DOHH2 (cell line): ENCODE measurements around the gene MTURN.

Experiments
- H3F3A ChIP-seq: fragments of 200-600 bp; sonication (generic), shearing (Covaris generic); 2 replicates; pipeline ENCODE4 v1.6.0; 2016; ENCODE audit warnings: antibody characterized with exemption, mild to moderate bottlenecking; ENCODE audit not compliant: control insufficient read depth, insufficient read depth
- H3K27ac ChIP-seq: fragments of 200-600 bp; sonication (generic); 2 replicates; pipeline ENCODE4 v1.5.1; 2014; ENCODE audit warnings: low read depth, mild to moderate bottlenecking, low read length, moderate library complexity
- H3K27me3 ChIP-seq: fragments of 200-600 bp; sonication (generic); 2 replicates; pipeline ENCODE4 v1.6.1; 2014; ENCODE audit warnings: mild to moderate bottlenecking, low read length, mixed read lengths; ENCODE audit not compliant: control insufficient read depth
- H3K36me3 ChIP-seq: fragments of 200-600 bp; sonication (generic); 2 replicates; pipeline ENCODE4 v1.6.1; 2014; ENCODE audit warnings: mild to moderate bottlenecking, low read length, moderate library complexity, mixed read lengths; ENCODE audit not compliant: control insufficient read depth
- H3K4me1 ChIP-seq: fragments of 200-600 bp; sonication (generic); 2 replicates; pipeline ENCODE4 v1.6.1; 2014; ENCODE audit warnings: mild to moderate bottlenecking, low read length, mixed read lengths; ENCODE audit not compliant: control insufficient read depth
- H3K4me2 ChIP-seq: fragments of 200-600 bp; sonication (generic); 2 replicates; pipeline ENCODE4 v1.6.0; 2014; ENCODE audit warnings: mild to moderate bottlenecking, low read length, moderate library complexity
- H3K4me3 ChIP-seq: fragments of 200-600 bp; sonication (generic); 2 replicates; pipeline ENCODE4 v1.5.1; 2014; ENCODE audit warnings: mild to moderate bottlenecking, low read length, mixed read lengths
- H3K79me2 ChIP-seq: fragments of 200-600 bp; sonication (generic); 2 replicates; pipeline ENCODE4 v1.6.1; 2014; ENCODE audit warnings: mild to moderate bottlenecking, low read length, mixed read lengths; ENCODE audit not compliant: control insufficient read depth
- H3K9me2 ChIP-seq: fragments of 200-600 bp; sonication (generic); replicated peaks from 2 replicates; pipeline ENCODE4 v1.6.1; 2014; ENCODE audit warnings: mild to moderate bottlenecking, low read length, mixed read lengths; ENCODE audit not compliant: control insufficient read depth
- H3K9me3 ChIP-seq: fragments of 200-600 bp; sonication (generic); 2 replicates; pipeline ENCODE4 v1.6.1; 2014; ENCODE audit warnings: antibody characterized with exemption, low read length, mixed read lengths; ENCODE audit not compliant: control insufficient read depth, insufficient read depth
- H4K20me1 ChIP-seq: fragments of 200-600 bp; sonication (generic); 2 replicates; pipeline ENCODE4 v1.6.0; 2014; ENCODE audit warnings: low read depth, mild to moderate bottlenecking, antibody characterized with exemption, low read length, moderate library complexity; ENCODE audit not compliant: control insufficient read depth, insufficient read depth
- EZH2phosphoT487 ChIP-seq: fragments of 200-600 bp; sonication (generic); IDR thresholded peaks from 2 replicates; pipeline ENCODE4 v1.6.1; 2017; ENCODE audit warnings: borderline replicate concordance, mild to moderate bottlenecking, antibody characterized with exemption, low read length, moderate library complexity, mixed read lengths
- TF ChIP-seq, protein P1 (sequence below): fragments of 200-600 bp; sonication (generic); IDR thresholded peaks from one replicate; pipeline ENCODE4 v1.5.1; 2014; ENCODE audit warnings: antibody characterized with exemption, mild to moderate bottlenecking, low read depth, low read length; ENCODE audit not compliant: poor library complexity, severe bottlenecking

MTURN gene

DNA sequence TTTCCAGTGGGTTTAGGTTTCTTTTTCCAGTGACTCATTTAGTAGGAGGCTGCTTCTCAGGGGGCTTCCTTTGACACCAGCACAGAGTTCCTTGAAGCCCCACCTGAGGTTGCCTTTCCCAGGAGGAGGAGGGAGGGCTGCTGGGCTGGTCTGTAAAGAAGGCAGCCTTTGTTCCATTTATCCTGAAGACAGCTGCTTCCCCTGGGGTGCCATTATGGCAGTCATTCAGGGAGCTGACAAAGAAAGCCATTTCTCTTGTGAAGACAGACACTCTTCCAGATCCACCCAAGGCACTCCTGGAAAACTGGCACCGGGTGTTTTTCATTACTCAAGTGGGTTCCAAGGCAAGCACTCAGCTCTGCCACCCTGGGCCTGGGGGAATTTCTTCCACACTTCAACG lies 54.0 kb downstream of the MTURN start:
- H3K4me1 ChIP-seq = peaks cover 12% of the 10 kb centered on the region
- TF ChIP-seq, protein P1, sequence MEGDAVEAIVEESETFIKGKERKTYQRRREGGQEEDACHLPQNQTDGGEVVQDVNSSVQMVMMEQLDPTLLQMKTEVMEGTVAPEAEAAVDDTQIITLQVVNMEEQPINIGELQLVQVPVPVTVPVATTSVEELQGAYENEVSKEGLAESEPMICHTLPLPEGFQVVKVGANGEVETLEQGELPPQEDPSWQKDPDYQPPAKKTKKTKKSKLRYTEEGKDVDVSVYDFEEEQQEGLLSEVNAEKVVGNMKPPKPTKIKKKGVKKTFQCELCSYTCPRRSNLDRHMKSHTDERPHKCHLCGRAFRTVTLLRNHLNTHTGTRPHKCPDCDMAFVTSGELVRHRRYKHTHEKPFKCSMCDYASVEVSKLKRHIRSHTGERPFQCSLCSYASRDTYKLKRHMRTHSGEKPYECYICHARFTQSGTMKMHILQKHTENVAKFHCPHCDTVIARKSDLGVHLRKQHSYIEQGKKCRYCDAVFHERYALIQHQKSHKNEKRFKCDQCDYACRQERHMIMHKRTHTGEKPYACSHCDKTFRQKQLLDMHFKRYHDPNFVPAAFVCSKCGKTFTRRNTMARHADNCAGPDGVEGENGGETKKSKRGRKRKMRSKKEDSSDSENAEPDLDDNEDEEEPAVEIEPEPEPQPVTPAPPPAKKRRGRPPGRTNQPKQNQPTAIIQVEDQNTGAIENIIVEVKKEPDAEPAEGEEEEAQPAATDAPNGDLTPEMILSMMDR = no peak
- no peak for TF ChIP-seq EZH2phosphoT487
- H3K27ac ChIP-seq = no peak overlapping the region

DNA sequence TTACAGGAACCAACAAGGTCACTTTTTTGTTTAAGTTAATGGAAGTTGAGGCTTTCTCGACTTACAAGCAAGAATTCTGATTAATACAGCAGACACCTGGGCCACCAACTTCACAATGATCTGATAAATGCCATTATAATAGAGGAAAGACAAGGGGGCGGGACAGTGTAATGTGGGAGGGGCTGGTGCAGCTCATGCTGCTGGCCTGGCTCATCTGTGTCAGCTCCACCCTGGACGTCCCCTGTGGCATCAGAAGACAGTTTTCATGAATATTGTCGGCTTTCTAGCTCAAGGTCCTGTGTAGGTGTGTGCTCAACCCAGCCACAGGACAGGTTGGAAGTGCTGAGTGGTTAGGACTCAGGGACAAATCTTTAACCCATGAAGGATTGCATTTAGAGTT lies 57.0 kb downstream of the MTURN start:
- H3K4me1 ChIP-seq = peaks cover 6% of the 10 kb centered on the region; the same call in 1 of the 2 replicates
- no peaks in the 10 kb centered on the region for H3K9me2 ChIP-seq
- no peaks in the 10 kb centered on the region for H3K36me3 ChIP-seq
- no peaks in the 10 kb centered on the region for H4K20me1 ChIP-seq
- no peak overlapping the region for H3K27ac ChIP-seq
- no peak overlapping the region for H3K4me2 ChIP-seq
- H3K4me3 ChIP-seq = no peak overlapping the region
- H3F3A ChIP-seq = no peaks in the 10 kb centered on the region
- peaks cover 64% of the 10 kb centered on the region for H3K9me3 ChIP-seq
- TF ChIP-seq, protein P1 = no peak
- no peak for TF ChIP-seq EZH2phosphoT487
- H3K79me2 ChIP-seq = no peaks in the 10 kb centered on the region
- no peaks in the 10 kb centered on the region for H3K27me3 ChIP-seq

More for the DNA sequence above, 54.0 kb downstream of the MTURN start:
- Histone ChIP-seq H3K4me3 (no peak overlapping the region), H3K4me2 (no peak overlapping the region), H3K79me2 (no peaks in the 10 kb centered on the region), H3K27me3 (no peaks in the 10 kb centered on the region), H3F3A (no peaks in the 10 kb centered on the region), H3K36me3 (no peaks in the 10 kb centered on the region), H3K9me2 (no peaks in the 10 kb centered on the region), H3K9me3 (peaks cover 37% of the 10 kb centered on the region), H4K20me1 (no peaks in the 10 kb centered on the region)

DNA sequence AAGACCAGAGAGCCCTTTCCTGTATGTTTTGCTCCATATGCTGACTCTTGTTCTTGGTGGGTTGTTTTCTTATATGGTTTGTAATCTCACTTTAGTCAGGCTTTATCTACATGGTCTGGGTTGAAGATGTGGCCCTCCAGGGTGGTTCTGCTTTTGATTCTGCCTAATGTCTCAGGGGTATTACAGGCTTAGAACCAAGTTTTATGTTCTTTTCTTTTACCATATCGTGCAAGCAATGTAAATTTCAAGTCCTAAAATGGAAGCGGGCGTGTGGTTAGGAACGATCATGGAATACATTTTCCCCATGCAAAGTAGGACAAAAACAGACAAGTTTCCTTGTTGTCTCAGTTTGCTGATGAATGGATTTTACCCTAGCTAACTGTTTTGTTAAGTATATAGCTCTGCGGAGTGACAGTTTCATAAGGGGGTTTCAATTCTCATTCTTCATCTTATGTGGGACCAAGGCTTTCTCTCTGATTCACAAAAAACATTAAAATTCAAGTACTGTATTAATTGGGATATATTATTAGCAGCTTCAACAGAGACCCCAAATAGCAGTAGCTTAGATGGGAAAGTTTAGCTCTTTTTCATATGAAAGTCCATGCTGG lies 58.7 kb downstream of the MTURN start:
- no peak for TF ChIP-seq EZH2phosphoT487
- TF ChIP-seq, protein P1 = no peak
- H4K20me1 ChIP-seq = no peaks in the 10 kb centered on the region
- no peaks in the 10 kb centered on the region for H3F3A ChIP-seq
- no peak overlapping the region for H3K4me3 ChIP-seq
- no peaks in the 10 kb centered on the region for H3K79me2 ChIP-seq
- H3K27ac ChIP-seq = no peak overlapping the region
- peaks cover 6% of the 10 kb centered on the region; the same call in 1 of the 2 replicates for H3K4me1 ChIP-seq
- H3K9me2 ChIP-seq = no peaks in the 10 kb centered on the region
- peaks cover 63% of the 10 kb centered on the region for H3K9me3 ChIP-seq
- H3K4me2 ChIP-seq = no peak overlapping the region
- H3K27me3 ChIP-seq = no peaks in the 10 kb centered on the region
- no peaks in the 10 kb centered on the region for H3K36me3 ChIP-seq
